Ovary (tissue), 9 donors: ENCODE measurements around the gene ZBTB45. TPM values are rescaled to one million over a fixed set of nuclear protein-coding genes. Genes with fewer than 3 reads are reported as not detected.
A peak's percentile ranks its signal among the peaks of the same experiment; 100 is the strongest.
"Not testable (repeated sequence)": the region's sequence is repeated elsewhere in the genome, so short reads cannot be mapped to it uniquely, and the experiment has no call there.

Source experiments
- DNase-seq, 5 donors: peaks; one replicate each; pipeline ENCODE4 v3.0.0-alpha.2; 2019 to 2020
- H3K27ac ChIP-seq, 2 donors: fragments of 200-600 bp; one replicate each; pipeline versions ENCODE4 v1.5.1 to v1.8.0; 2019 to 2022
- H3K27me3 ChIP-seq: fragments of 200-600 bp; one replicate; pipeline ENCODE4 v1.8.0; 2022
- H3K36me3 ChIP-seq: fragments of 200-600 bp; sonication (generic); one replicate; pipeline ENCODE4 v1.5.1; 2019
- H3K4me1 ChIP-seq: one replicate; pipeline ENCODE4 v1.8.1; 2013; ENCODE audit warnings: mild to moderate bottlenecking, moderate library complexity; ENCODE audit not compliant: insufficient read depth
- H3K4me3 ChIP-seq: fragments of 200-600 bp; sonication (generic); one replicate; pipeline ENCODE4 v1.5.1; 2017
- H3K9me3 ChIP-seq, 2 donors: fragments of 200-600 bp in 1 of 2; sonication (generic) in 1 of 2; one replicate each; pipeline versions ENCODE4 v1.5.1 to v1.8.1; 2013 to 2019; ENCODE audit warnings: mild to moderate bottlenecking in 1 of 2, moderate library complexity in 1 of 2
- EP300 ChIP-seq: sonication (generic); formaldehyde crosslinking; IDR thresholded peaks from one replicate; pipeline ENCODE4 v1.6.1; 2017; ENCODE audit warnings: antibody characterized with exemption
- POLR2A ChIP-seq: fragments of 450-650 bp; IDR thresholded peaks from one replicate; pipeline ENCODE4 v1.6.1; 2017; ENCODE audit warnings: antibody characterized with exemption, mild to moderate bottlenecking, moderate library complexity
- WGBS, 3 donors: extraction: QIAGEN DNeasy Blood & Tissue Kit in 1 of 3; methylation state at CpG; one replicate each; pipeline versions ENCODE4 v1.1.5 to v1.1.7; 2013 to 2017; 5-methylcytosine and 5-hydroxymethylcytosine counted together
- intact Hi-C, 4 donors: fragments of 100-400 bp; cut with DNase I; formaldehyde crosslinking; loops; one replicate each; pipeline versions ENCODE4 v1.11.0 to v1.15.1; 2022 to 2023
- polyA plus RNA-seq, 2 donors: library from polyadenylated mRNA; stranded (reverse); fragments of 200-250 nt in 1 of 2; fragments of 350-450 nt in 1 of 2; fragmentation: Illumina TruSeq in 1 of 2; extraction: RNeasy Lipid Tissue Mini Kit (QIAGEN cat#74804) in 1 of 2; gene quantifications; one replicate each; pipeline ENCODE4 v1.2.3, GENCODE V29; 2013 to 2014
- total RNA-seq, 7 donors: library from RNA; depleted of rRNA in 2 of 7; stranded (reverse); fragments of >200 nt in 2 of 7; fragmentation: NEBNext Ultra II Directional in 3 of 7; extraction: Animal tissue kit (Norgen Biotek cat#: 25700) in 3 of 7; gene quantifications; one replicate each; pipeline versions ENCODE4 v1.1.0 to v1.2.4, GENCODE V29; 2016 to 2023
- TF ChIP-seq, protein P1 (sequence below), 3 donors: fragments of 450-650 bp in 2 of 3; fragments of 200-600 bp in 1 of 3; IDR thresholded peaks; one replicate each; pipeline versions ENCODE4 v1.5.1 to v1.8.0; 2016 to 2022; ENCODE audit warnings: antibody characterized with exemption in 3 of 3, mild to moderate bottlenecking in 1 of 3
- donor health status: DM: no; HTN: no; CAD: no; lungs with moderate emphysema.
- donor health status: DM: no; HTN: no; CAD: no.
- donor health status: Bipolar disorder and iron deficiency.
- donor health status: DM: yes; HTN: yes; CAD: no.
- donor health status: DM: no; HTN: no; CAD: no.
- donor health status: DM: yes; HTN: yes; CAD: no.

Gene ZBTB45
- total and polyA plus RNA-seq, 9 donors = 1.1 to 23.3 (median 14.1) TPM

DNA sequence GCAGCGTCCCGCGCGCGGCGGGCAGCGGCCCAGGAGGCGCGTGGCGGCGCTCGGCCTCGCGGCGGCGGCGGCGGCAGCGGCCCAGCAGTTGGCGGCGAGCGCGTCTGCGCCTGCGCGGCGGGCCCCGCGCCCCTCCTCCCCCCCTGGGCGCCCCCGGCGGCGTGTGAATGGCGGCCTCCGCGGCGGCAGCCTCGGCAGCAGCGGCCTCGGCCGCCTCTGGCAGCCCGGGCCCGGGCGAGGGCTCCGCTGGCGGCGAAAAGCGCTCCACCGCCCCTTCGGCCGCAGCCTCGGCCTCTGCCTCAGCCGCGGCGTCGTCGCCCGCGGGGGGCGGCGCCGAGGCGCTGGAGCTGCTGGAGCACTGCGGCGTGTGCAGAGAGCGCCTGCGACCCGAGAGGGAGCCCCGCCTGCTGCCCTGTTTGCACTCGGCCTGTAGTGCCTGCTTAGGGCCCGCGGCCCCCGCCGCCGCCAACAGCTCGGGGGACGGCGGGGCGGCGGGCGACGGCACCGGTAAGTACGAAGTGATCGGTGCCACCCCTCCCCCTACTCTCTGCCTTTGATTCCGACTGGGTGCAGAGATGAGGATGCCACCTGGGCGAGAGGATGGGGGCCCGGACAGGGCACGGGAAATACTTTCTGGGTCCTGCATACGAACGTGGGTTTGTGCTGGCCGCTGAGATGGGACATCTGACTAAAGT is 25.1 kb upstream of the ZBTB45 start:
- WGBS, 3 donors = 0 to 1% (median 0%) methylated on average over 42 to 92 of the region's 92 CpGs
- Histone ChIP-seq H3K4me3 (peak overlapping the region; percentile 79), H3K27ac (peak overlapping the region; percentile 49 to 91), H3K9me3 (no peaks in the 10 kb centered on the region), H3K36me3 (no peaks in the 10 kb centered on the region), H3K27me3 (no peaks in the 10 kb centered on the region), H3K4me1 (peaks cover 10% of the 10 kb centered on the region)
- TF ChIP-seq EP300 (no peak), POLR2A (no peak)
- TF ChIP-seq, protein P1, sequence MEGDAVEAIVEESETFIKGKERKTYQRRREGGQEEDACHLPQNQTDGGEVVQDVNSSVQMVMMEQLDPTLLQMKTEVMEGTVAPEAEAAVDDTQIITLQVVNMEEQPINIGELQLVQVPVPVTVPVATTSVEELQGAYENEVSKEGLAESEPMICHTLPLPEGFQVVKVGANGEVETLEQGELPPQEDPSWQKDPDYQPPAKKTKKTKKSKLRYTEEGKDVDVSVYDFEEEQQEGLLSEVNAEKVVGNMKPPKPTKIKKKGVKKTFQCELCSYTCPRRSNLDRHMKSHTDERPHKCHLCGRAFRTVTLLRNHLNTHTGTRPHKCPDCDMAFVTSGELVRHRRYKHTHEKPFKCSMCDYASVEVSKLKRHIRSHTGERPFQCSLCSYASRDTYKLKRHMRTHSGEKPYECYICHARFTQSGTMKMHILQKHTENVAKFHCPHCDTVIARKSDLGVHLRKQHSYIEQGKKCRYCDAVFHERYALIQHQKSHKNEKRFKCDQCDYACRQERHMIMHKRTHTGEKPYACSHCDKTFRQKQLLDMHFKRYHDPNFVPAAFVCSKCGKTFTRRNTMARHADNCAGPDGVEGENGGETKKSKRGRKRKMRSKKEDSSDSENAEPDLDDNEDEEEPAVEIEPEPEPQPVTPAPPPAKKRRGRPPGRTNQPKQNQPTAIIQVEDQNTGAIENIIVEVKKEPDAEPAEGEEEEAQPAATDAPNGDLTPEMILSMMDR (IDR thresholded peaks at IDR 0.05) = no peak
- intact Hi-C loops = no loop called here
- DNase-seq = peak in 2 of 5 donors; percentile 62 to 74

DNA sequence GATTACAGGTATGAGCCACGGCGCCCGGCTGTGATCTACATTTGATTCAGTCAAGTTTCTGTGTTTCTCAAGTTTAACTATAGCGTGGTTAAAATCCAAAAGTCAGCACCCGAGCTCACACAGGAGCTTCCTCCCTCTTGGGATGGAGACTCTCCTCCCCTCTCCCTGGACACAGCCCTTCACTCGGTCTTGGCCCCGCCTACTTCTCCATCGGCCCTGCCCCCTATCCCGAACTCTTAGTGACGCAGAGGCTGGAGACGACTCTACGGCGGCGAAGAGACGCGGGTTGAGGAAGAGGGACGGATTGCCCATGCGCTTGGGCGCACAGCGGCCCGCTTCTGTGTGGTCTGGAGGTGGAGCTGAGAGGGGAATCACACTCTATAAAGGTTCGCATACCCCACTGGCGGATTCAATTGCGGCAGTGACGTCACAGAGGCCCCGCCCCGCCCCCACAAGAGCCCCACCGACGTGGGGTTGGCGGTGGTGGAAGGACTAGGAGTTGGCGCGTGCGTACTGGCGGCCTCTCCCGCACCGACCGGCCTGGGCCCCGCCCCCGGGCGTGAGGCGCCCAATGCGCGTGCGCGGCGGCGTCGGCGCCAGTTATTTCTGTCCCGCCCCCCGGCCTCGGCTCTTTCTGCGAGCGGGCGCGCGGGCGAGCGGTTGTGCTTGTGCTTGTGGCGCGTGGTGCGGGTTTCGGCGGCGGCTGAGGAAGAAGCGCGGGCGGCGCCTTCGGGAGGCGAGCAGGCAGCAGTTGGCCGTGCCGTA is 24.4 kb upstream of the ZBTB45 start, which contains the start of gene TRIM28:
TRIM28 (plus strand) TSS at position 239 of the 765 bp plus-strand sequence. CDS start 694 bp downstream, outside the sequence.
- 1% methylated on average over 62 to 73 of the region's 73 CpGs for WGBS, 3 donors
- intact Hi-C loops = no loop called here
- no peaks in the 10 kb centered on the region for H3K27me3 ChIP-seq
- H3K36me3 ChIP-seq = no peaks in the 10 kb centered on the region
- peak; percentile 99 to 100 (median 99) for DNase-seq
- peaks cover 10% of the 10 kb centered on the region for H3K4me1 ChIP-seq
- no peaks in the 10 kb centered on the region for H3K9me3 ChIP-seq
- TF ChIP-seq EP300 = peak; percentile 74
- TF ChIP-seq, protein P1 (IDR thresholded peaks at IDR 0.05) = peak in 1 of 3 donors; percentile 51
- peak; percentile 97 for TF ChIP-seq POLR2A
- H3K4me3 ChIP-seq = peak within 1 kb of the TSS; percentile 79
- peak within 1 kb of the TSS; percentile 87 to 91 for H3K27ac ChIP-seq

DNA sequence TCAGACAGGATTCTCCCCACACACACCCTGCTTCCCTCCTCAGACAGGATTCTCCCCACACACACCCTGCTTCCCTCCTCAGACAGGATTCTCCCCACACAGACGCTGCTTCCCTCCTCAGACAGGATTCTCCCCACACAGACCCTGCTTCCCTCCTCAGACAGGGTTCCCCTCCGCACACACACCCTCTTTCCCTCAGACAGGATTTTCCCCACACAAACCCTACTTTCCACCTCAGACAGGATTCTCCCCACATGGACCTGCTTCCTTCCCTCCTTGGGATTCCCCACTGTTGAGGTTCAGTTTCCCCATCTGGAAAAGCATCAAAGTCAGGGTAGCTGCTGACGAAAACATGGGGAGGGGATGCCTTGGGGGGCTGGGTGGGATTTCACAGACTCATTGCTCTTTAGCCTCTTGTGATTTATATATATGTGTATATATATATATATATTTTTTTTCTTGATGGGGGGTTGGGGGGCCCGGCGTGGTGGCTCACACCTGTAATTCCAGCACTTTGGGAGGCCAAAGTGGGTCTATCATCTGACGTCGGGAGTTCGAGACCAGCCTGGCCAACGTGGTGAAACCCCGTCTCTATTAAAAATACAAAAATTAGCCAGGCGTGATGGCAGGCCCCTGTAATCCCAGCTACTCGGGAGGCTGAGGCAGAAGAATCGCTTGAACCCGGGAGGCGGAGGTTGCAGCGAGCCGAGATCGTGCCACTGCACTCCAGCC is 23.2 kb upstream of the ZBTB45 start:
- intact Hi-C loops = not testable (repeated sequence)
- peak overlapping the region; percentile 79 for H3K4me3 ChIP-seq

DNA sequence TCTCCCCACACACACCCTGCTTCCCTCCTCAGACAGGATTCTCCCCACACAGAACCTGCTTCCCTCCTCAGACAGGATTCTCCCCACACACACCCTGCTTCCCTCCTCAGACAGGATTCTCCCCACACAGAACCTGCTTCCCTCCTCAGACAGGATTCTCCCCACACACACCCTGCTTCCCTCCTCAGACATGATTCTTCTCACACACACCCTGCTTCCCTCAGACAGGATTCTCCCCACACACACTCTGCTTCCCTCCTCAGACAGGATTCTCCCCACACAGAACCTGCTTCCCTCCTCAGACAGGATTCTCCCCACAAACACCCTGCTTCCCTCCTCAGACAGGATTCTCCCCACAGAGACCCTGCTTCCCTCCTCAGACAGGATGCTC is 19.6 kb upstream of the ZBTB45 start:
- H3K9me3 ChIP-seq, H3K4me1 ChIP-seq, H3K36me3 ChIP-seq, H3K4me3 ChIP-seq, DNase-seq, H3K27me3 ChIP-seq, H3K27ac ChIP-seq, intact Hi-C loops: not testable (repeated sequence)

More for the DNA sequence above, 23.2 kb upstream of the ZBTB45 start:
- H3K27ac ChIP-seq = peak overlapping the region; percentile 87 to 91
- DNase-seq = peak in 1 of 5 donors; percentile 27
- H3K36me3 ChIP-seq, H3K27me3 ChIP-seq, H3K9me3 ChIP-seq: not testable (repeated sequence)
- WGBS, 3 donors = 69 to 76% (median 76%) methylated on average over 18 of the region's 18 CpGs
- H3K4me1 ChIP-seq = peaks cover 12% of the 10 kb centered on the region

DNA sequence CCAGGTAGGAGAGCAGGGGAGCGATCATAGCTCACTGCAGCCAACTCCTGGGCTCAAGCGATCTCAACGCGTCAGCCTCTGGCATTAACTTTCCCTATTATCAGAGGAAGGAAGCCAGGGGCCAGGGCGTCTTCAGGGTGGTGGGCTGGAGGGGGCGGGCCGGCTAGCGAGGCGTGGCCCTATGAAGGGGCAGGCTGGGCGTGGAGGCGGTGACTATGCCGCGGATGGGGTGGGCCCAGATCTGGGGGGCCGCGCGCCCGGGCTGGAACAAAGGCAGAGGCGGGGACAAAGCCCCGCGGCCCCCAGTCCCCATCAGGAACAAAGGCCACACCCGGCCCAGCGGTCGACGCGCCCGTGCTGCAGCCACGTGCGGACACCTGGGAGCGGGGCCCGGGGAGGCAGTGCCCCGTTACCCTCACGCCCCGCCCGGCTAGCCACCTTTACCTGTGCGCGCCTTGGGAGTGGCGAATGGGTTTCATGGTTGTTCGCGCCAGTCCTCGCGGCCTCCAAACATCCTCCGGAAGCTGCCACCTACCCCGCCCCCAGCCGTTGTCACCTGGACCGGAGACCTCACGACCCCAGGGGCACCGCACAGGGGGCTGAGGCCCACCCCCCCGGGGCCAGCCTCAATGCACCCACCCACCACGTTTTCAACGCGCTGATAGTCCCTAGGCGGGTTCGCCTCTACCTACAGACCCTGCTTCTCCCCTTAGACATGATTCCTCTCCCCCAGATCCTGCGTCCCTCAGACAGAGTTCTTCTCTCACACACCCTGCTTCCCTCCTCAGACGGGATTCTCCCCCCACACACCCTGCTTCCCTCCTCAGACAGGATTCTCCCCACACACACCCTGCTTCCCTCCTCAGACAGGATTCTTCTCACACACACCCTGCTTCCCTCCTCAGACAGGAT is 18.9 kb upstream of the ZBTB45 start:
- Histone ChIP-seq H3K4me1 (peaks cover 2% of the 10 kb centered on the region), H3K9me3 (no peaks in the 10 kb centered on the region), H3K4me3 (no peak overlapping the region), H3K36me3 (no peaks in the 10 kb centered on the region), H3K27ac (no peak overlapping the region), H3K27me3 (no peaks in the 10 kb centered on the region)
- intact Hi-C loops = no loop called here
- no peak for DNase-seq
- TF ChIP-seq EP300 (no peak), POLR2A (no peak)
- TF ChIP-seq, protein P1 (IDR thresholded peaks at IDR 0.05) = no peak
- WGBS, 3 donors = 1 to 2% (median 1%) methylated on average over 52 to 55 of the region's 55 CpGs
